ENCODE measurements around the gene BORCS8. TPM values are rescaled to one million over a fixed set of nuclear protein-coding genes. Genes with fewer than 3 reads are reported as not detected.
"Not testable (repeated sequence)": the region's sequence is repeated elsewhere in the genome, so short reads cannot be mapped to it uniquely, and the experiment has no call there.

BORCS8 gene
- total and polyA plus RNA-seq, 4 donors: 14.4 to 47.9 (median 27.6) TPM

- Histone ChIP-seq H3K4me3 (ENCODE audit: low read length in 2 of 2) (no peak overlapping the region), H3K36me3 (ENCODE audit: control insufficient read depth in 1 of 2, insufficient read depth in 2 of 2, low read length in 1 of 2) (peaks cover 3 to 5% of the 10 kb centered on the region in 2 donors), H3K27me3 (ENCODE audit: control insufficient read depth in 1 of 2, insufficient read depth in 2 of 2, low read length in 1 of 2) (no peaks in the 10 kb centered on the region), H3K9me3 (ENCODE audit: control insufficient read depth, low read length) (no peaks in the 10 kb centered on the region), H3K27ac (ENCODE audit: low read depth in 1 of 2, low read length in 2 of 2) (no peak overlapping the region), H3K4me1 (ENCODE audit: control insufficient read depth in 1 of 2, insufficient read depth in 2 of 2, low read length in 2 of 2) (no peaks in the 10 kb centered on the region)
- intact Hi-C loops (cut with DNase I): loop anchor here in 1 of 2 donors (5.0 kb wide), 1 partner anchor 122 kb away; no protein-coding TSS in a partner anchor
- no peak for DNase-seq
- ATAC-seq (ENCODE audit: low FRiP score): no peak
- 87 to 89% methylated on average over 17 of the region's 17 CpGs for WGBS, 2 donors
These were observed 12.2 kb downstream of the BORCS8 start for GRCh38 chr19:19179548-19180441.

GRCh38 chr19:19176950-19177349 is 15.0 kb downstream of the BORCS8 start:
- ATAC-seq (ENCODE audit: low FRiP score) (no peak), DNase-seq (no peak)
- no peaks in the 10 kb centered on the region for H3K9me3 ChIP-seq (ENCODE audit: control insufficient read depth, low read length)
- no peaks in the 10 kb centered on the region for H3K4me1 ChIP-seq (ENCODE audit: control insufficient read depth in 1 of 2, insufficient read depth in 2 of 2, low read length in 2 of 2)
- H3K27ac ChIP-seq (ENCODE audit: low read depth in 1 of 2, low read length in 2 of 2): no peak overlapping the region
- peaks cover 2 to 3% of the 10 kb centered on the region in 2 donors for H3K36me3 ChIP-seq (ENCODE audit: control insufficient read depth in 1 of 2, insufficient read depth in 2 of 2, low read length in 1 of 2)
- no peaks in the 10 kb centered on the region for H3K27me3 ChIP-seq (ENCODE audit: control insufficient read depth in 1 of 2, insufficient read depth in 2 of 2, low read length in 1 of 2)
- 85 to 89% methylated on average over 8 of the region's 8 CpGs for WGBS, 2 donors
- H3K4me3 ChIP-seq (ENCODE audit: low read length in 2 of 2): no peak overlapping the region
- intact Hi-C loops (cut with DNase I): loop anchor here in 1 of 2 donors (5.0 kb wide), 1 partner anchor 120 kb away; no protein-coding TSS in a partner anchor

GRCh38 chr19:19173243-19173642 is 18.7 kb downstream of the BORCS8 start:
- H3K27ac ChIP-seq (ENCODE audit: low read depth in 1 of 2, low read length in 2 of 2); H3K36me3 ChIP-seq (ENCODE audit: control insufficient read depth in 1 of 2, insufficient read depth in 2 of 2, low read length in 1 of 2); intact Hi-C loops (cut with DNase I); H3K9me3 ChIP-seq (ENCODE audit: control insufficient read depth, low read length); H3K4me1 ChIP-seq (ENCODE audit: control insufficient read depth in 1 of 2, insufficient read depth in 2 of 2, low read length in 2 of 2); DNase-seq; H3K4me3 ChIP-seq (ENCODE audit: low read length in 2 of 2); H3K27me3 ChIP-seq (ENCODE audit: control insufficient read depth in 1 of 2, insufficient read depth in 2 of 2, low read length in 1 of 2); ATAC-seq (ENCODE audit: low FRiP score): not testable (repeated sequence)
- 89 to 91% methylated on average over 5 of the region's 5 CpGs for WGBS, 2 donors

- 61 to 76% methylated on average over 8 of the region's 8 CpGs for WGBS, 2 donors
- H3K27ac ChIP-seq (ENCODE audit: low read depth in 1 of 2, low read length in 2 of 2): no peak overlapping the region
- H3K36me3 ChIP-seq (ENCODE audit: control insufficient read depth in 1 of 2, insufficient read depth in 2 of 2, low read length in 1 of 2): no peaks in the 10 kb centered on the region
- H3K27me3 ChIP-seq (ENCODE audit: control insufficient read depth in 1 of 2, insufficient read depth in 2 of 2, low read length in 1 of 2): no peaks in the 10 kb centered on the region
- intact Hi-C loops (cut with DNase I): no loop called here
- H3K9me3 ChIP-seq (ENCODE audit: control insufficient read depth, low read length): no peaks in the 10 kb centered on the region
- DNase-seq: no peak
- peak; percentile 30 for ATAC-seq (ENCODE audit: low FRiP score)
- H3K4me1 ChIP-seq (ENCODE audit: control insufficient read depth in 1 of 2, insufficient read depth in 2 of 2, low read length in 2 of 2): no peaks in the 10 kb centered on the region
- H3K4me3 ChIP-seq (ENCODE audit: low read length in 2 of 2): no peak overlapping the region
These were observed 20.0 kb downstream of the BORCS8 start for GRCh38 chr19:19171821-19172532.

- no peak for ATAC-seq (ENCODE audit: low FRiP score)
These were observed 20.9 kb downstream of the BORCS8 start for GRCh38 chr19:19170873-19171672.

GRCh38 chr19:19170053-19170872 is 21.7 kb downstream of the BORCS8 start, which contains the start of gene MEF2B:
TSS of gene MEF2B (minus strand) at chr19:19170263. CDS start at chr19:19150735, 19,528 bp downstream.
- H3K4me3 ChIP-seq (ENCODE audit: low read length in 2 of 2): no peak within 1 kb of the TSS
- H3K9me3 ChIP-seq (ENCODE audit: control insufficient read depth, low read length): no peaks in the 10 kb centered on the region
- WGBS, 2 donors: 11 to 12% methylated on average over 56 of the region's 56 CpGs
- peak; percentile 84 for ATAC-seq (ENCODE audit: low FRiP score)
- no peaks in the 10 kb centered on the region for H3K36me3 ChIP-seq (ENCODE audit: control insufficient read depth in 1 of 2, insufficient read depth in 2 of 2, low read length in 1 of 2)
- H3K27ac ChIP-seq (ENCODE audit: low read depth in 1 of 2, low read length in 2 of 2): no peak within 1 kb of the TSS
- peak; percentile 77 to 90 for DNase-seq
- intact Hi-C loops (cut with DNase I): no loop called here
- H3K4me1 ChIP-seq (ENCODE audit: control insufficient read depth in 1 of 2, insufficient read depth in 2 of 2, low read length in 2 of 2): no peaks in the 10 kb centered on the region
- no peaks in the 10 kb centered on the region for H3K27me3 ChIP-seq (ENCODE audit: control insufficient read depth in 1 of 2, insufficient read depth in 2 of 2, low read length in 1 of 2)

More at GRCh38 chr19:19170873-19171672, 20.9 kb downstream of the BORCS8 start:
- Histone ChIP-seq H3K27me3 (ENCODE audit: control insufficient read depth in 1 of 2, insufficient read depth in 2 of 2, low read length in 1 of 2) (no peaks in the 10 kb centered on the region), H3K4me1 (ENCODE audit: control insufficient read depth in 1 of 2, insufficient read depth in 2 of 2, low read length in 2 of 2) (no peaks in the 10 kb centered on the region), H3K4me3 (ENCODE audit: low read length in 2 of 2) (no peak overlapping the region), H3K27ac (ENCODE audit: low read depth in 1 of 2, low read length in 2 of 2) (no peak overlapping the region), H3K36me3 (ENCODE audit: control insufficient read depth in 1 of 2, insufficient read depth in 2 of 2, low read length in 1 of 2) (no peaks in the 10 kb centered on the region), H3K9me3 (ENCODE audit: control insufficient read depth, low read length) (no peaks in the 10 kb centered on the region)
- no peak for DNase-seq
- 79 to 82% methylated on average over 6 of the region's 6 CpGs for WGBS, 2 donors
- intact Hi-C loops (cut with DNase I): no loop called here

- no peaks in the 10 kb centered on the region for H3K27me3 ChIP-seq (ENCODE audit: control insufficient read depth in 1 of 2, insufficient read depth in 2 of 2, low read length in 1 of 2)
- H3K4me3 ChIP-seq (ENCODE audit: low read length in 2 of 2): no peak overlapping the region
- no peaks in the 10 kb centered on the region for H3K9me3 ChIP-seq (ENCODE audit: control insufficient read depth, low read length)
- DNase-seq (no peak), ATAC-seq (ENCODE audit: low FRiP score) (no peak)
- WGBS, 2 donors: 83 to 87% methylated on average over 9 of the region's 9 CpGs
- H3K27ac ChIP-seq (ENCODE audit: low read depth in 1 of 2, low read length in 2 of 2): no peak overlapping the region
- no peaks in the 10 kb centered on the region for H3K36me3 ChIP-seq (ENCODE audit: control insufficient read depth in 1 of 2, insufficient read depth in 2 of 2, low read length in 1 of 2)
- no peaks in the 10 kb centered on the region for H3K4me1 ChIP-seq (ENCODE audit: control insufficient read depth in 1 of 2, insufficient read depth in 2 of 2, low read length in 2 of 2)
- intact Hi-C loops (cut with DNase I): no loop called here
These were observed 22.5 kb downstream of the BORCS8 start for GRCh38 chr19:19169236-19170052.

Measured in aorta (tissue), 5 donors.